GM12878 (cell line): ENCODE measurements around the gene TET2. TPM values are rescaled to one million over a fixed set of nuclear protein-coding genes. Genes with fewer than 3 reads are reported as not detected.

Experiments used
- ATAC-seq: fragments of 200-7000 bp; cut with Tn5 transposase; 3 replicates; pipeline ENCODE4 v1.9.1; 2020; ENCODE audit warnings: mild to moderate bottlenecking, moderate library complexity
- BruUV-seq: library from RNA; stranded (reverse); fragments of 400-500 nt; replicated peaks from 2 replicates; lab custom pipeline; 2021; lab: Mats Ljungman, UMichigan
- CTCF ChIA-PET: fragments of 300-600 bp; sonication (Branson Sonifier 250); formaldehyde crosslinking; extraction: SDS; loops from one replicate; lab custom pipeline; 2021; ENCODE audit warnings: inconsistent platforms; lab: Yijun Ruan, JAX
- POLR2A ChIA-PET: fragments of 350-600 bp; formaldehyde crosslinking; extraction: SDS; loops from one replicate; lab custom pipeline; 2021; ENCODE audit warnings: inconsistent platforms; lab: Charles Lee
- RAD21 ChIA-PET: fragments of 300-600 bp; sonication (Branson Sonifier 250); formaldehyde crosslinking; loops from one replicate; lab custom pipeline; 2023; ENCODE audit warnings: antibody characterized with exemption; ENCODE audit not compliant: unreplicated experiment; lab: Charles Lee
- SMC1A ChIA-PET: fragments of 300-600 bp; sonication (Branson Sonifier 250); formaldehyde crosslinking; loops from one replicate; lab custom pipeline; 2023; ENCODE audit not compliant: unreplicated experiment, uncharacterized antibody; lab: Charles Lee
- DNase-seq: peaks from one replicate; pipeline ENCODE4 v3.0.0-alpha.2; 2011; ENCODE audit warnings: low read depth, low spot score
- FAIRE-seq: peaks from 3 replicates; lab custom pipeline; 2011; peaks lifted over from hg19 to GRCh38; lab: Jason Lieb, UNC
- H2AFZ ChIP-seq: 2 replicates; pipeline ENCODE4 v1.6.0; 2011; ENCODE audit warnings: low read depth, low read length, control low read depth; ENCODE audit not compliant: control insufficient read depth
- H3K27ac ChIP-seq: 2 replicates; pipeline ENCODE4 v1.5.1; 2011; ENCODE audit warnings: control low read depth; ENCODE audit not compliant: control insufficient read depth, insufficient read depth
- H3K27me3 ChIP-seq, 2 experiments: replicated peaks in 1 of 2; 2 replicates each; pipeline versions ENCODE4 v1.6.0 to v1.6.1; 2011; ENCODE audit warnings: low read length in 1 of 2; ENCODE audit not compliant: control insufficient read depth in 2 of 2, insufficient read depth in 2 of 2
- H3K36me3 ChIP-seq, 2 experiments: 2 replicates each; pipeline ENCODE4 v1.5.1; 2011; ENCODE audit warnings: low read length in 1 of 2; ENCODE audit not compliant: control insufficient read depth in 2 of 2, insufficient read depth in 2 of 2
- H3K4me1 ChIP-seq: 2 replicates; pipeline ENCODE4 v1.6.1; 2011; ENCODE audit warnings: mild to moderate bottlenecking, low read length, moderate library complexity, mixed read lengths; ENCODE audit not compliant: control insufficient read depth, insufficient read depth
- H3K4me2 ChIP-seq: 2 replicates; pipeline ENCODE4 v1.6.0; 2011; ENCODE audit warnings: control low read depth; ENCODE audit not compliant: control insufficient read depth, insufficient read depth
- H3K4me3 ChIP-seq: fragments of 200-600 bp; sonication (generic); 2 replicates; pipeline ENCODE4 v1.5.1; 2016
- H3K79me2 ChIP-seq: 2 replicates; pipeline ENCODE4 v1.6.0; 2011; ENCODE audit warnings: low read length; ENCODE audit not compliant: control insufficient read depth, insufficient read depth
- H3K9ac ChIP-seq: 2 replicates; pipeline ENCODE4 v1.8.0; 2011; ENCODE audit warnings: low read length, control low read depth, mixed read lengths; ENCODE audit not compliant: control insufficient read depth, insufficient read depth
- H3K9me3 ChIP-seq: replicated peaks from 3 replicates; pipeline ENCODE4 v1.5.1; 2011; ENCODE audit warnings: mild to moderate bottlenecking, low read length; ENCODE audit not compliant: control insufficient read depth, insufficient read depth
- H4K20me1 ChIP-seq: 2 replicates; pipeline ENCODE4 v1.6.0; 2011; ENCODE audit not compliant: control insufficient read depth, insufficient read depth
- BCL3 ChIP-seq: IDR thresholded peaks from 2 replicates; pipeline ENCODE4 v1.6.1; 2011; ENCODE audit warnings: borderline replicate concordance, low read depth, mild to moderate bottlenecking, moderate library complexity, low read length; ENCODE audit not compliant: insufficient read depth, poor library complexity, severe bottlenecking
- E2F4 ChIP-seq: IDR thresholded peaks from 2 replicates; pipeline ENCODE4 v1.6.1; 2012; ENCODE audit warnings: low read depth, low read length, improper control_type of control experiment
- EZH2 ChIP-seq: IDR thresholded peaks from 2 replicates; pipeline ENCODE4 v1.6.1; 2012; ENCODE audit warnings: low read depth, mild to moderate bottlenecking, control low read depth, inconsistent platforms, low read length, borderline replicate concordance; ENCODE audit not compliant: control insufficient read depth
- IKZF2 ChIP-seq, 2 experiments: fragments of 450-650 bp; IDR thresholded peaks; 2 replicates each; pipeline ENCODE4 v1.6.1; 2017; ENCODE audit warnings: mild to moderate bottlenecking in 2 of 2, moderate library complexity in 2 of 2
- SMC3 ChIP-seq: IDR thresholded peaks from 2 replicates; pipeline ENCODE4 v1.6.1; 2011; ENCODE audit warnings: low read length, improper control_type of control experiment, borderline replicate concordance
- YY1 ChIP-seq: IDR thresholded peaks from 2 replicates; pipeline ENCODE4 v1.6.1; 2011; ENCODE audit warnings: low read depth, mild to moderate bottlenecking, low read length
- ZBTB4 ChIP-seq: fragments of 450-650 bp; formaldehyde crosslinking; IDR thresholded peaks from 2 replicates; pipeline ENCODE4 v1.4.0; 2022; ENCODE audit warnings: mild to moderate bottlenecking, moderate library complexity
- ZNF622 ChIP-seq: fragments of 450-650 bp; IDR thresholded peaks from 2 replicates; pipeline ENCODE4 v1.6.1; 2017; ENCODE audit warnings: mild to moderate bottlenecking, inconsistent platforms
- ZNF687 ChIP-seq: fragments of 450-650 bp; IDR thresholded peaks from 2 replicates; pipeline ENCODE4 v1.6.1; 2017; ENCODE audit warnings: mild to moderate bottlenecking, moderate library complexity
- WGBS: methylation state at CpG from one replicate; pipeline ENCODE4 v1.1.6; 2016; ENCODE audit warnings: low lambda C conversion rate; ENCODE audit not compliant: insufficient replicate concordance, insufficient coverage; ENCODE audit errors: missing lambda C conversion rate; 5-methylcytosine and 5-hydroxymethylcytosine counted together
- in situ Hi-C: fragments of 300-500 bp; cut with MboI; formaldehyde crosslinking; loops from 9 replicates; pipeline ENCODE4 v1.14.3; 2018; ENCODE audit warnings: mixed read lengths
- intact Hi-C: fragments of 100-400 bp; cut with micrococcal nuclease; formaldehyde crosslinking; loops from one replicate; pipeline ENCODE4 v1.14.2; 2022; ENCODE audit not compliant: unreplicated experiment
- polyA plus RNA-seq, 11 experiments: library from polyadenylated mRNA; depleted of rRNA in 4 of 11; unstranded in 6 of 11; stranded (reverse) in 5 of 11; fragments of >200 nt; fragmentation: Nextera tagmentation in 4 of 11; fragmentation: Illumina TruSeq in 1 of 11; extraction: Ambion mirVana in 4 of 11; extraction: Trizol in 1 of 11; gene quantifications; 1 replicate in 1 of 11; 2 replicates in 10 of 11; pipeline versions ENCODE4 v1.2.1 to v1.2.3, GENCODE V29; 2011 to 2016; ENCODE audit warnings: inconsistent platforms in 2 of 11, missing spikeins in 2 of 11, low read depth in 1 of 11
- total RNA-seq, 4 experiments: library from RNA; depleted of rRNA in 3 of 4; stranded (reverse); fragments of >200 nt in 3 of 4; fragmentation: Illumina TruSeq in 1 of 4; extraction: Trizol in 1 of 4; gene quantifications; 2 replicates each; pipeline versions ENCODE4 v1.2.1 to v1.2.3, GENCODE V29; 2013 to 2021

TET2 gene
- total and polyA plus RNA-seq, 10 of the 15 experiments (the other 5 are each of a cell fraction or from before 2014, with no cell fraction given), result 3.7 to 49.0 (median 27.5) TPM

GRCh38 chr4:105215609-105216313, 69.1 kb downstream of the TET2 start:
- Histone ChIP-seq H3K27me3 (no peaks in the 10 kb centered on the region), H3K27ac (peak overlapping the region; percentile 92), H3K4me3 (no peak overlapping the region), H3K9ac (peak overlapping the region; percentile 52; the same call in 1 of the 2 replicates), H3K9me3 (peaks cover 13% of the 10 kb centered on the region), H4K20me1 (no peaks in the 10 kb centered on the region), H3K4me1 (peaks cover 8% of the 10 kb centered on the region; the same call in 1 of the 2 replicates), H3K36me3 (peaks cover 2 to 12% of the 10 kb centered on the region in 2 experiments; a peak in 3 of 4 replicates), H3K79me2 (peaks cover 77% of the 10 kb centered on the region), H2AFZ (no peak overlapping the region), H3K4me2 (peak overlapping the region; percentile 7; the same call in 1 of the 2 replicates)
- FAIRE-seq, result peak; percentile 77
- DNase-seq, result peak; percentile 83
- in situ Hi-C loops, result no loop called here
- SMC1A ChIA-PET, result interaction anchor here (0.6 to 1.6 kb wide), 12 partner anchors 10 to 256 kb away, joined by 3 to 5 read pairs (median 4); no protein-coding TSS in a partner anchor
- intact Hi-C loops, result no loop called here
- CTCF ChIA-PET, result interaction anchor here (0.8 to 1.5 kb wide), 5 partner anchors 11 to 238 kb away, joined by 3 to 5 read pairs (median 3); no protein-coding TSS in a partner anchor
- RAD21 ChIA-PET, result interaction anchor here (1.0 to 1.7 kb wide), 5 partner anchors 18 to 75 kb away, joined by 3 to 4 read pairs (median 3); no protein-coding TSS in a partner anchor
- no TSS peak for BruUV-seq
- peak; percentile 84 for ATAC-seq
- POLR2A ChIA-PET, result interaction anchor here (0.6 kb wide), 1 partner anchor 36 kb away, joined by 3 read pairs; no protein-coding TSS in a partner anchor
- 34% methylated on average over 4 of the region's 4 CpGs for WGBS
- TF ChIP-seq ZNF687 (no peak), ZBTB4 (no peak), E2F4 (no peak), SMC3 (peak; percentile 6; the same call in 1 of the 2 replicates), BCL3 (peak; percentile 92), YY1 (no peak), IKZF2 (IDR thresholded peaks at IDR 0.05) (peak; percentile 30 to 35; a peak in 2 of 4 replicates), EZH2 (no peak), ZNF622 (no peak)
